HG03108 (cell line): ENCODE data around the gene ZNF182.
"Not testable (repeated sequence)": the region's sequence is repeated elsewhere in the genome, so short reads cannot be mapped to it uniquely, and the experiment has no call there.

Experiments used
- ATAC-seq: cut with Tn5 transposase; IDR thresholded peaks from one replicate; pipeline ENCODE4 v1.9.1; 2021; ENCODE audit warnings: moderate library complexity; ENCODE audit not compliant: unreplicated experiment

ZNF182 gene

GRCh38 chrX:48003758-48004457, at the start of gene ZNF182:
ZNF182 (minus strand) TSS chrX:48003989; CDS start chrX:48002609, 1,380 bp downstream.
- ATAC-seq, result peak; percentile 95

- no peak for ATAC-seq
These were observed 43.1 kb upstream of the ZNF182 start for GRCh38 chrX:48046846-48047245.

- no peak for ATAC-seq
These were observed 41.9 kb upstream of the ZNF182 start for GRCh38 chrX:48045410-48046311.

GRCh38 chrX:48043056-48043455, 39.3 kb upstream of the ZNF182 start:
- no peak for ATAC-seq

DNA sequence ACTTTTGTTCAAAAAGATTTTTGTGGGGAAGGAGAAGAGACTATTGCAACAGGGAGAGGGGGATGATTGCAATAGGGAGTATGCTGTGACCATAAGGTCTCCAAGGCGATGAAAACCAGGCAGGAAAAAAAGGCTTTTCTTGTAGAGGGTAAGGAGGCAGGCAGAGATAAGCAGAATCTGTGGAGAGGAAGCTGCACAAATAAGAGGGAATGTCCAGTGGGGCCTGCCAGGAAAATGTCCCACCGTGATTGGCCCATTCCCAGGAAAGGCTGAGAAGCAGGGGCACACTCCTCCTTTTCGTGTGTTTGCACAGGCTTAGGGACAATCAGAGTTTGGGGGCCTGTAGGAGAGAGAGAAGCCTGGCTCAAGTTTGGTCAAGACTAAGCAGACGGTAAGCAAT, 32.1 kb upstream of the ZNF182 start:
- no peak for ATAC-seq

GRCh38 chrX:48030641-48031173, 26.9 kb upstream of the ZNF182 start:
- not testable (repeated sequence) for ATAC-seq

DNA sequence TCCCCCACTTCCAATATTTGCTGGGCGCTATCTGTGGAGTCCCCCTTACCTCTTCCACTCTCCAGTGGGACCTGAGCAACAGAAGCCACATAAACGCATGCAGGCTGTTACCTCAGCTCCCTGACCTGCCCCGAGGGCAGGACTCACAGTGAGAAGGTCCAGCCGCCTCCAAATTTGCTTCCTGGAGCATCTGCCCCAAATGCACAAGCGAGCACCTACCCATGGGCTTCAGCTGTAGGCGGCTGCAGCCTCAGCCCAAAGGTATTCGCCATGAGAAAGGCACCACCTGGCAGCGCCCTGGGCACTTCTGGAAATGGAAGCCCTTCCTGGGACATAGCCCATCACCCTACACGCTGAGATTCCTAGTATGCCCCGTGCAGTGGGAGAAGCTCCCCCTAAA, 26.4 kb upstream of the ZNF182 start:
- no peak for ATAC-seq

DNA sequence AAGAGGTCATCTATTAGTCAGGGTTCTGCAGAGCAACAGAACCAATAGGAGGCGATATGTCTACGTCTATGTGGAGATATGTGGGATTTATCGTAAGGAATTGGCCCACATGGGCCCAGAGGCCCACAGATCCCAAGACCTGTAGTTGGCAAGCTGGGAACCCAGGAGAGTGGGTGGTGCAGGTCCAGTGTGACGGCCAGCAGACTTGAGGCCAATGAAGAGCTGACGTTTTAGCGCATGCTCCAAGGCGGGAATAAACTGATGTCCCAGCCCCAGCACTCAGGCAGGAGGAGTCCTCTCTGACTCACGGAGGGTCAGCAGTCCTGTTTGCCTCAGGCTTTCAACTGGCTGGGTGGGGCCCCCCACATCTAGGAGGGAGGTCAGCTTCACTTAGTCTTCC, 24.3 kb upstream of the ZNF182 start:
- no peak for ATAC-seq

- ATAC-seq, result not testable (repeated sequence)
These were observed 23.8 kb upstream of the ZNF182 start for GRCh38 chrX:48027545-48027944.

- no peak for ATAC-seq
These were observed 21.8 kb upstream of the ZNF182 start for GRCh38 chrX:48025561-48025960.

DNA sequence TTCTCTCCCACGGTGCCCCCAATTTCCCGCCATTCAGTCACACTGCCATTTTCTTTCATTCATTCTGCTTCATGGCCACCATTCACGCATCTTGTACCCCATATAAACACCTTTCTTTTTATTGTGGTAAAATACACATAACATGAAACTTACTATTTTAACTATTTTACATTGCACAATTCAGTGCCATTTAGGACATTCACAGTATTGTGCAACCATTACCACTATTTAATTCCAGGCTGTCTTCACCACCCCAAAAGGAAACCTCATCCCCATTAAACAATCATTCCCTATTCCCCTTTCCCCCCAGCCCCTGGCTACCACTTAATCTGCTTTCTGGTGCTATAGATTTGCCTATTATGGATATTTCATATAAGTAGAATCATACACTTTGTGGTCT, 18.9 kb upstream of the ZNF182 start:
- ATAC-seq, result no peak

- ATAC-seq, result no peak
These were observed 18.3 kb upstream of the ZNF182 start for GRCh38 chrX:48022100-48022499.

DNA sequence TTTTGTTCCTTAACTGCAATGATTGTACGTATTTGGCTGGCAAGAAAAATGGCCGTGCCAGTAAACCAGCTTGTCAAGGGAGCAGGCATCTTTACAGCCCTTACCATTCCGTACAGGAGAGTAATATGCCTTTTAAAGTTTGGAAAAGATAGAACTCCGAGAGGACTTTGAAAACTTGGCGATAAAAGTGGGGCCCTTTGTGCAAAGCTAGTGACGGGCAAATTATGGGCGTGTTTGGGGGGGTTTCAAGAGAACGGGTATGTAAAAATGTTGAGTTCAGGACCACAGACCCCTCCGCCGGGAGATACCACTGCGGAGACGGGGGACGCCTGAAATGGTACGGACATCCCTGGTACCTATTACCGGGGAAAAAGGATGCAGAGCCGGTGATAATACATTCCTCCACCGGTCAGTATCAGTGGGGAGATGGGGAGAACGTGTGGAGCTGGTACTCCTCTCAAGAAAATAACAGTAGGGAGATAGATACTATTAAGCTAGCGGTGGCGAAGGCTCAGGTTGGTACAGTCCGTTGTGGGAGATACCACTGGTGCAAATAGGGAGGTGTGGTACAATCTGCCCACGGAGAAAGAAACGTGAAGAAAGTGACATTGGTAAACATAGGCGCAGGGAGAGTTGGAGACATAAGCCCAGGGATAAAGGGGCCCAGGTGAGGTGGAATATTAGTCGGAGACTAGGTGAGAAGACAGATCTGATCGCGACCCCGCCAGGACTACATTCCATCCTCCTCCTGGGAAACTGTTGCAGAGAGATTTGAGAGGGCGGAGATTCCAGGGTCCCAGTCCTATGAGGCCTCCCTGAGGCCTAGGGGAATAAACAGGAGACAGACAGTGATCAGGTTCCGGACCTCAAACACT, 17.5 kb upstream of the ZNF182 start:
- peak; percentile 53 for ATAC-seq

- ATAC-seq, result not testable (repeated sequence)
These were observed 16.7 kb upstream of the ZNF182 start for GRCh38 chrX:48020472-48020871.

DNA sequence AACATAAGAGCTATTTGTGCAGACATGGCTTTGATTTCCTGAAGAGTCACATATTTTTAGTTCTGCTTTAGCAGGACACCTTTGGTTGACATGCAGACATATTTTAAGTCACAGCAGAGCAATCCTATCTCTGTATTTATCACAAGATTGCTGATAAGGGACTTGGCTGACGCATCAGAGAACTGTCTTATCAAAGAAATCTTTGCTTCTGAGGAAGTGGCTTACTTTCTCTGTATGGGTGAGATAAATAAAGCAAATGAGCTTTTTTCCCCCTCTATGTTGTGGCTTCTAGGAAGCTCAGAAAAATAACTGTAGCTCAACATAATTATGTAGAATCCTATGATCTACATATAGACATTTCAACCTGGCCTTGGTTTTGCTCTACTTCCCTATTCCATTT, 16.1 kb upstream of the ZNF182 start:
- not testable (repeated sequence) for ATAC-seq

- not testable (repeated sequence) for ATAC-seq
These were observed 13.0 kb upstream of the ZNF182 start for GRCh38 chrX:48016583-48017310.

- ATAC-seq, result not testable (repeated sequence)
These were observed 5.7 kb upstream of the ZNF182 start for GRCh38 chrX:48009445-48009960.

DNA sequence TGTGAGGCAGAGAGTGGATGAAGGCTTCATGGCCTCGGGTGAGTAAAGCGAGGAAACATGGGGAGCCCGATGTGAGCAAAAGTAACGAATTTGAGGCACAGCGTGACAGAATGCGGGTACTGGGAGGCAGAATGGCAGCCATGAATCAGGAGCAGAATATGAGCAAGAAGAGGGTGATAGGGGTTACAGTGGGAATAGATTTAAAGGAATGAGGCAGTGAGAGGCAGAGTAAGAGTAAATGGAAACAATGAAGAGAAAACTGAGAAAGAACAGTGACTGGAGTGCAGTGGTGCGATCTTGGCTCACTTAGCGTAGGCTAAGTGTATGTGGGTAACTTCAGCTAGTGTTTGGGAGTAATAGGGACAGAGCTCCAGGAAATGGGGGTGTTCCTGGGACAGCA, 2.9 kb upstream of the ZNF182 start, which contains the start of gene SPACA5:
Gene SPACA5 (plus strand): TSS at position 301 of the 400 bp plus-strand sequence. CDS start 815 bp downstream, outside the sequence.
- not testable (repeated sequence) for ATAC-seq

DNA sequence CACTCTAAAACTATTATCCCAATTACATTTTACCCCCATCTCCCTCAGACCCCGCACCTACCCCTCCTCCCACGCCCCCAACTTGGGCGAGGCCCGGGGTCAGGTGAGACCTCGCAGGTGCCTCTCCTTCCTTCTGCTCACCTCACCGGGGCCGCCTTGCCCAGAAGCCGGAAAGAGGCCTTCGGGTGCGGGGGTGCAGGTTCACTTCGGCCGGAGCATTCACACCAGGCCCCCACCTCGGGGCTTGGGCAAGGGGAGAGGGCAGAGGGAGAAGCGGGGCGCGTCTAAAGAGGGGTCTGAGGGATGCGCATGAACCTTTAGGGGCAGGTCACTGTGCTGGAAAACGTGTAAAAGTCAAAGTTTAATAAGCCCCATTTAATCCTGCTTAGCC, 427 bp downstream of the ZNF182 start:
- ATAC-seq, result no peak

- ATAC-seq, result no peak
These were observed 860 bp downstream of the ZNF182 start for GRCh38 chrX:48002929-48003328.
